ENCODE measurements around the gene KDM5C.

DNA sequence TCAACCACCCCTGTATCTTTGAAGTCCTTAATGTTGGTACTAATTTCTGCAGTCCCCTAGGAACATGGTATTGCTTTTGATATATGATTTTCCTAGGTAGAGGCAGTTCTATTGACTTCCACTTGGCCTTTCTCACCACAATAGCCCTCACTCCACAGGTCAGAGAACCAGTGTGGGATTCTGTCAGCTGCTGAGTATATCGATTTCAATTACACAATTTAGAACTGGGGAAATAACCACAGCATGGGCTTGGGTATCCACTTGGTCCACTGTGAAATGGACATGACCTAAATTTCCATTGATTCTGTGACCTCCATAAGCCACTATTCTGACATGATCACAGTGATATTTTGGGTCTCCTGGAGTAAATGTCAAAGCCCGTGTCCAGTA, 68.8 kb downstream of the KDM5C start:
- TF ChIP-seq, protein P1, sequence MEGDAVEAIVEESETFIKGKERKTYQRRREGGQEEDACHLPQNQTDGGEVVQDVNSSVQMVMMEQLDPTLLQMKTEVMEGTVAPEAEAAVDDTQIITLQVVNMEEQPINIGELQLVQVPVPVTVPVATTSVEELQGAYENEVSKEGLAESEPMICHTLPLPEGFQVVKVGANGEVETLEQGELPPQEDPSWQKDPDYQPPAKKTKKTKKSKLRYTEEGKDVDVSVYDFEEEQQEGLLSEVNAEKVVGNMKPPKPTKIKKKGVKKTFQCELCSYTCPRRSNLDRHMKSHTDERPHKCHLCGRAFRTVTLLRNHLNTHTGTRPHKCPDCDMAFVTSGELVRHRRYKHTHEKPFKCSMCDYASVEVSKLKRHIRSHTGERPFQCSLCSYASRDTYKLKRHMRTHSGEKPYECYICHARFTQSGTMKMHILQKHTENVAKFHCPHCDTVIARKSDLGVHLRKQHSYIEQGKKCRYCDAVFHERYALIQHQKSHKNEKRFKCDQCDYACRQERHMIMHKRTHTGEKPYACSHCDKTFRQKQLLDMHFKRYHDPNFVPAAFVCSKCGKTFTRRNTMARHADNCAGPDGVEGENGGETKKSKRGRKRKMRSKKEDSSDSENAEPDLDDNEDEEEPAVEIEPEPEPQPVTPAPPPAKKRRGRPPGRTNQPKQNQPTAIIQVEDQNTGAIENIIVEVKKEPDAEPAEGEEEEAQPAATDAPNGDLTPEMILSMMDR (conservative IDR thresholded peaks at IDR 0.05; ENCODE audit: low read depth, low read length): no peak
- TF ChIP-seq EZH2 (IDR thresholded peaks at IDR 0.05; ENCODE audit: low read length, unreplicated experiment) (no peak), EZH2phosphoT487 (IDR thresholded peaks at IDR 0.05; ENCODE audit: borderline replicate concordance, low read length) (no peak)

All from PC-3 (cell line).